Ramos (cell line): ENCODE data around the gene RHCG.

ENCODE experiments used
- in situ Hi-C: fragments of 300-500 bp; cut with MboI; formaldehyde crosslinking; loops from one replicate; pipeline ENCODE4 v1.14.3; 2022; ENCODE audit warnings: low sequenced_read_pairs; ENCODE audit not compliant: unreplicated experiment

Gene RHCG

DNA sequence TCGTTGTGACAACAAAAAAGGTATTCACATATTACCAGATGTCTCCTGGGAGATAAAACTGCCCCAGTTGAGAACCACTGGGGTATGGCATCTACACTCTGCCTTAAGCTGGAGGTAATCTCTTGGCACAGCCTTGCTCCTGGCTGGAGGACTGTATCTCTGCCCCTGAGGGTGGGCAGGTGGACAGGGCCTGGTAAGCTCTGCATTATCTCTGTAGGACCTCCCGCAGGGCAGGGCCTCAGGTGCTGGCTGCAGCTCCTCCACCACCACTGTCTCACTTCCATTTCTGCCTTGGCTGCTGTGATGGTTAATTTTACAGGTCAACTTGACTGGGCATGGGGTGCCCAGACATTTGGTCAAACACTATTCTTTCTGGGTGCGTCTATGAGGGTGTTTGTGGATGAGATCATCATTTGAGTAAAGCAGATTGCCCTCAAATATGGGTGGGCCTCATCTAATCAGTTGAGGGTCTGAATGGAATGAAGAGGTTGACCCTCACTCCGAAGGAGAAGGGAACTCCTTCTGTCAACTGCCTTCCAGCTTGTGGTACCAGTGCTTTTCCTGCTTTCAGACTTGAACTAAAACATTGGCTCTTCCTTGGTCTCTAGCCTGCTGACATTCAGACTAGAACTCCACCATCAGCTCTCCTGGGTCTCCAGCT, 9.8 kb upstream of the RHCG start:
- in situ Hi-C loops, result no loop called here

DNA sequence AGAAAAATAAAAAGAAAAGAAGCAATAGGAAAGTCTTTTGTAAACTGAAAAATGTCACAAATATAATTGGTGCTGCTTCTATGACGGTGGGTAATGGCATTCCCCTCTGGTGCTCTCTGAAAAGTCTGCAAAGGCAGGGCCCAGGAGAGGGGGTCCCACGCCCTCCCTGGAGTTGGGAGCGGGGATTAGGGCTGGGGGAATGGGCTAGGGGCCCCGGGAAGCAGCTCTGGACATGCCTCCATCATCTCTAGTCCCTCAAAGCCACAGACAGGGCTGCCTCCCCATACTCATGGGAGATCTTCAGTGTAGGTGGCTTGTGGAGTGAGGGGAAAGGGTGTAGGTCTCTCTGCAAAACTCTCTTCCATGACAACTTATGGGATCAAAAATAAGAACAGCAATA, 7.8 kb upstream of the RHCG start:
- in situ Hi-C loops, result no loop called here

DNA sequence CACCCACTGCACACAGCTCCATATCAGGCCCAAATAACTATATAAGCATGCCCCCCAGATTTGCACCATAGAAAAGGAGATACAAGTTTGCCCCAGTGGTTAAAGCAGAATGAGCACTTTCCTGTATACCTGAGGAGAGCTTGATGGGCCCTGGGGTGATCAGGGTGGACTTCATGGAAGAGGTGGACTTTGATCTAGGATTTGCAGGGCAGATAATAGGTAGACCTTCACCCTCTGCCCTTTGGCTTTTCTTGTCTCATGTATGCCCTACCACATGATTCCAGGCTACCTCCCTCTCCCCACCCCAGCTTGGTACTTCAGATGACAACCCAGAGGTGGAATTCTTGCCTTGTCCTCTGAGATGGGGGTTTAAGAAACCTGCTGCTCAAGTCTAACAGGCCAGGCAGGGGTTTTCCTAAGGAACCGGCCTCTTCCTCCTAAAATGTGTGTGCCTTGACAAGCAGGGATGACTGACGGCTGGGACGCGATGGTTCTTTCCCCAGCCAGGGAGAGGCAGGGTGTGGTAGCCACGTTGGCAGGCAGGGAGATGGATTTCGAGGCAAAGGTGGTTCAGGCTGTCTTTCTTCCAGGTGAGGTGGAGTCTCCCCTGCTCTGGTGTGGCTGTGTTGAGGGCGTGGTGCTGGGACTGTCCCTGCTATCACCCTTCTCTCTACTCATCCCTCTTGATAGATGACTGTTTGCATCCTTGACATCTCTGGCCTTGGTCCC, 6.6 kb upstream of the RHCG start:
- in situ Hi-C loops, result no loop called here

DNA sequence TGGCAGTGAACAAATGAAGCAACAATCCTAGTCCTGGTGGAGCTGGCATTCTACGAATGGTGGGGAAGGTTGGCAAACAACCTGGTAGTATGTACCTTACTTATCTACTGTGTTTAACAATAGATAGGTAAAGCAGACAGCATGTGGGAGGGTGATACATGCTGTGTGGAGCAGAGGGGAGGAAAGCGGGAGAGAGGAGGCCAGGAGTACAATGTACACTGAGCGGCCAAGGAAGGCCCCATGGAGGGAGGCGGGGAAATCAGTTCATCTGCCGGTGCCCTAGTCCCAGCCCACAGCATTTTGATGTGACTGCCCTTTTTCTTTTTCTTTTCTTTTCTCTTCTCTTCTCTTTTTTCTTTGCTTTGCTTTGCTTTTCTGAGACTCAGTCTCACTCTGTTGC, 5.3 kb upstream of the RHCG start:
- in situ Hi-C loops, result no loop called here

DNA sequence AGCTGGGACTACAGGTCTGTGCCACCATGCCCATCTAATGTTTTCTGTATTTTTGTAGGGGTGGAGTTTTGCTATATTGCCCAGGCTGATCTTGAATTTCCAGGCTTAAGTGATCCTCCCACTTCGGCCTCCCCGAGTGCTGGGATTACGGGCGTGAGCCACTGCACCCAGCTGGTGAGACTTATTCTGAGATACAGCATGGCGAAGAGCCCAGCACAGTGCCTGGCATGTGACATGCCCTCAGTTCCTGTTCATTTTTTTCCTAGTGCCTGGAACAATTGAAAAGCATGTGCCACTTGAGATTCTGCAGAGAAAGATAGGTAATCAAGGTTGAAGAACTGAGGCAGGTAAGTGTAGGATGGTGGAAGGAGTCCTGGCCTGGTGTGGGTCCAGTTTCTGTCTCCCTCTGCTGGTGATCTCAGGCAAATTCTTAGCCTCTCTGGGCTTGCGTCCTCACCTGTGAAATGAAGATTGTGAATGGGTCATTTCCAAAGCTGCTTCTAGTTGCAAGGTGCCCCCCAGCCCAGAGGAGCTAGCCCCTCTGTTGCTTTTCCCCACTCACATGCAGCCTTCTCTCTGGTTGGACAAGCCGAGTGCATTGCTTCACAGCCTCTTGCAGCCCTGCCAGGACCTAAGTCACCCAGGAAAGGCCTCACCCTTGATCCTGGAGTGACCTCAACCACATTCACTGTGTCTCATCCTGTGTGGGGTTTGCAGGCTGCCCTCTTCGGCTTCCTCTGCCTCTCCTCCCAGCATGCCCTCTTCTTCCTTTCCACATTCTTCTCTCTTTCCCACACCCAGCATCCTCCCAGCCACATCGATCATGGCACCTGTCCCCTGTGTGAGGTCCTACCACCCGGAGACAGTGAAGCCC, 4.3 kb upstream of the RHCG start:
- in situ Hi-C loops, result no loop called here

DNA sequence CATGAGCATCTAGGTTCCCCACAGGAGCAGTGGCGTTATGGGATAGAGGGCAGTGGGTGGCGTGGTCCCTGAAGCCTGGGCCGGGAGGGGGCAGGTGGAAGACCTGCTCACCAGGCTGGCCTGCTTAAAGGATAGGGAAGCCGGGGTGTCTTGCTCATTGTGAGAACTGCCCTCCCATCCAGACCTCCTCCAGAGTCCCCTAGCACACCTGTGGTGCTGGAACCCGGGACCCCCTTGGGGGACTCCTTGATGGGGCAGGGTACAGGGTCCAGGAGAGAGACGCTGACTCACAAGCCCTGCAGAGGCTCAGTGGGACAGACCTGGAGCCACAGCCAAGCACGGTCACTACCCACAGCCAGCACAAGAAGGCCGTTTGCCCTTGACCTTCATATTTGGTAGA, 2.8 kb upstream of the RHCG start:
- in situ Hi-C loops, result no loop called here

DNA sequence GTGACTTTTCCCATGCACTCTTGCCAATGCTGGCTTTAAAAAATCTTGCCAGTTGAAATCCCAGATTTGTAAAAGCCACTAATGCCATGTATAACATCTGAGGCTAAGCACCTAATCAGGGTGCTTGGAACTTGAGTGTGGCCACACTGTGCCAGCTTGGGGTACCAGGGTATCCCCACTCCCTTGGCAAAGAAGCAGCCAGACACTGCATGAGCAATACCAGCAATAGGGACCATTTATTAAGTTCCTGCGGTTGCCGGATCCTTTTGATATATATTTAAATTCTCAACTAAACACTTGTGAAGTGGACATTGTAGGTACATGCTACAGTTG, 2.2 kb upstream of the RHCG start:
- in situ Hi-C loops, result no loop called here

DNA sequence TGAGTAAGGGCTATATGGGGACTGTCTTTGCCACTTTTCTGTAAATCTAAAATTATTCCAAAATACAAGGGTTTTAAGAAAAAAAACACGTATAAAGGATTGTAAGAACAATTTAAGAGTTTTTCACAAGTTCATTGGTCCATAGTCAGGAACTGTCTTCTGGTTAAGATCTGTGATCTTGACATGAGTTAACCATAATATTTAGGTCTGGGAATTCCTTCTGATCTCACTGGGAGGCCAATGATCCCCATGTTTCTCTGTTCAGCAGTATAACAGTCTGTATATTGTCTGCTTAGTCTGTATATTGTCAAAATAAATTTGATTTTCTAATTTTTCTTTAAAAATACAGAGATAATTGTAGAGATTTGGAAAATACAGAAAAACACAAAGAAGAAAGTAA, 848 bp upstream of the RHCG start:
- in situ Hi-C loops, result no loop called here

DNA sequence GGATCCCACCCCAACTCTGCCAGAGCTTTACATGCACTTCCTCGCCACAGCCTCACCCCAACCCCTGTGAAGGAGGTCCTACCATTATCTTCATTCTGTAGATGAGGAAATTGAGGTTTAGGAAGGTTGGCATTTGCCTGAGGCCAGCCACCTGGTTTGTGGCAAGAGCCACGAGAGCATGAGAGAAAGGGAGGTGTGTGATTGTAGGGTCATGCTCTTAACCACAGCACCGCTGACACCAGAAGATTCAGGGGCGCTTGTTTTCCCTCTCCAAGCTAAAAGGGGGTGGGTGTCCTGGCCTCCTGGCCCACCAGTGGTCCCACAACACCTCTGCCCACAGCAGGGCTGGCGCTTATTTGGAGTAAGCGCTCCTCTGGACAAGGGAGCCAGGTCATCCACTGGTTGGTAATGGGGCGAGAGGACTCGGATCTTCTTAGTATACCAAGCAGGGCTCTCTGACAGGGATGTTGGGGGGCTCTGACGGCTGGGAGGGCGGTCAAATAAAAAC, 691 bp downstream of the RHCG start:
- in situ Hi-C loops, result no loop called here

DNA sequence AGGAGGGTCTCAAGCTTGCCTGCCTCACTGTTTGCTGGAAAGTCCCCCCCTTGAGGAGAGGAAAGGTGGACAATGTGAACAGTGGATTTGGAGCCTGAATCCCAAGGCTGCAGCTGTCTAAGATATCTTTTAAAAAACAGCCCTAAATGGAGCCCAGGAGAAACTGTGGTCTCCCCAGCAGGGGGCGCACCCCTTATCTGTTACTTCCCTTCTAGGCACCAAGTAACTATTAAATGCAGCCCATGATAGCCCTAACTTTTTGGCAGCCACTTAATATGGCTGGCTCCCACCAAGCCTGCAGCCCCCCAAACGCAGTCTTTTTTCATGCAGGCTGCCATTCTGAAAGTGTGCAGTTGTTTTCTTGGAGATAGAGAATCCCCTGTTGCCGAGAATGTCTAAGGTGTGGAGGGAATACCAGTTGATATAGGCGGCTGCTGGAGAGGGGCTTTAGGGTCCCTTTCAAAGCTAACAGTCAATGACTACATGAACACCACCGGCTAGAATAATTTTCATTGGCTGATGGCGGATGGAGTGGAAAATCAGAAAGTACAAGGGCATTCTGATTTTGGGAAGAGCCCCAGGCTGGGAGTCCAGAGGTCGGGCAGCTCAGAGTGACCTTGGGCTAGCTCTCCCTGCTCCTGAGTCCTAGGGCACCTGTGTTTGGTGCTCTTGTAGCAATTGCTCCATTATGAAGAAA, 1.3 kb downstream of the RHCG start:
- in situ Hi-C loops, result no loop called here

DNA sequence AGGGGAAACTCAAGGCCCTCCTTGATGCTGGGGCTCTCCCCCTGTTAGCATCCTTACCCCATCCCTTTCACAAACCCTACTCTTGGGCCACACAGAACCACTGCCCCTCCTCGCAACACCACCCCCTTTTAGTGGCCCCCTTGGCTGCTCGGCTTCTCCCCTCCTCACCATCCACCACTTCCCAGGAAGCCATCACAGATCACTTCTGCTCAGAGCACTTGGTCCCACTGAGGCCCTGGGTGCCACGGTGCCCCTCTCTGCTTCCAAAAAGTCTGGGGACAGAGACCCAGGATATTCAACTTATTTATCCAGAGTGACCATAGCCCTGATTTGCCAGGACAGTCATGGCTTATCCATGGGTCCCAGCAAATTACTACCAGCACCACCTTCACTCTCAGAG, 2.4 kb downstream of the RHCG start:
- in situ Hi-C loops, result no loop called here

DNA sequence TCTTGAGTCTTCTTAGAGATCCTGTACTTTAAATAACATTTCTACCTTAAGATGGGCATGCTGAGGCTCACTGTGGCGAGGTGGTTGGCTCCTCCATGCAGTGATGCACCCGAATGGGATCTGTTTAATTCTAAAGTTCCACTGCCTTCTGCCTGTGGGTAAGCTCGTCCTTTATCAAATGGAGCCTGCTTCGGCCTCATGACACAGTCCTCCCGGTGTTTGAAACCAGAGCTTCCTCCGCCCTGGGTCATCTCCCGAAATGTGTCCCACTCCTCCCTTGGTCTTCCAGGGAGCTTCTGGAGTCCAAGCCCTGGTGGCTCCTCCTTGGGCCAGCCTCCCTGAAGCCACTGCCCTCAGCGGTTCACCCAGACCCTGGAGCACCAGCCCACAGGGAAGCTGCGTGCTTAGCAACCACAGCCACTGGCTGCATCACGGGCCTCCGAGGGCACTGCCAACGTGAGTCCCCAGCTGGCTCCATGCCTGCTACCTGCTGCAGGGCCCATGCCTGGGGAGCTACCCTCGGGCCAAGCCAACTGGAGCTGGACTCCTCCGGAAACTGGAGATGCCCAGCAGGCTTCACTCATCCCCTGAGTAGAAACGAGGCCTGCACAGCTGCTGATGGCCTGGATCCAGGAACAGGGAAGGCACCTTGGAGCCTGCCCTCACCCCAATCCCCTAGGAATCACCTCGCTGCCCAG, 3.3 kb downstream of the RHCG start:
- in situ Hi-C loops, result no loop called here

DNA sequence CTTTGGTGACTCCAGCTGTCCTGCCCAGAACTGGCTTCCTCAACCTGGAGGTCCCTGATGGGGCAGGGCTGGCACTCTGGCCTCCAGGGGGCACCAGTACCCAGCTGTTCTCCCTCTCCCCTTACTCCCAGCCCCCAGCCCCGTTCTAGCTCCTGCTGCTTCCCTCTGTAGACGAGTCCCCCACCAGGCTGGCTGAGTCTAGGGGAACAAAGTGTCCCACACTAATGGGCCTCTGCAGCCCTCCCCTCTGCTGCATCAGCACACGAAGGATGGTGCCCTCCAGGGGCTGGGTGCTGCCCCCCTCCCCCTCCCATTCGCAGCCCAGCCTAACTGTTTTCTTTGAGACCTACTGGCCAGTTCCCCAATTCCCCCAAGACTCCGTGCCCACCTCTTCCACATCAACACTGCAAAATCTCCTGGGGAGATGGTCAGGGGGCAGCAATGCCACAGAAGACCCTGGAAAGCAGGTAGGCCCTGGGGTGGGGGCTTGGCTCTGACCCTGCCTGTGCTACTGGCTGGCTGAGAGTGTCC, 4.2 kb downstream of the RHCG start:
- in situ Hi-C loops, result no loop called here

DNA sequence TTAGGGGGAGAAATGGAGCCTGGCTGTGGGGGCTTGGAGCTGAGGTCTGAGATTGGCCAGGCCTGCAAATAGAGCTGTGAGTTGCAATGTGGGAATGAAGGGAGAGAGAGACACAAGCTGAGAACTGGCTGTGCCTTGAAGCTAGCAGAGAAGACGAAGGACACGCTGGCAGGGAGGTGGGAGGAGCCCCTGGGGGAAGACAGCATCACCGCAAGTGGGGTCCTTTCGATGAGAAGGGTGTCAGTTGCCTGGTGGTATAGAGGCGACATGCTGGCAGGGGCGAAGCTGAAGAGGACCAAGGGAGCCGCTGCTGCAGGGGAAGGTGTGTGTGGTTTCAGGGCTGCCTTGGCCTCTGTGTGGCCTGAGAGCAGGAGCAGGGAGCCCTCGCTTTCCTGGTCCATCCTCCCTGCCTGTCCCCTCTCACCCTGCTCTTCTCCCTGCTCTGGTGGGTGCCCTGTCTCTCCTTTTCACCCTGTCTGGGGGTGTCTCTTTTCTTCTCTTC, 5.5 kb downstream of the RHCG start:
- in situ Hi-C loops, result no loop called here

DNA sequence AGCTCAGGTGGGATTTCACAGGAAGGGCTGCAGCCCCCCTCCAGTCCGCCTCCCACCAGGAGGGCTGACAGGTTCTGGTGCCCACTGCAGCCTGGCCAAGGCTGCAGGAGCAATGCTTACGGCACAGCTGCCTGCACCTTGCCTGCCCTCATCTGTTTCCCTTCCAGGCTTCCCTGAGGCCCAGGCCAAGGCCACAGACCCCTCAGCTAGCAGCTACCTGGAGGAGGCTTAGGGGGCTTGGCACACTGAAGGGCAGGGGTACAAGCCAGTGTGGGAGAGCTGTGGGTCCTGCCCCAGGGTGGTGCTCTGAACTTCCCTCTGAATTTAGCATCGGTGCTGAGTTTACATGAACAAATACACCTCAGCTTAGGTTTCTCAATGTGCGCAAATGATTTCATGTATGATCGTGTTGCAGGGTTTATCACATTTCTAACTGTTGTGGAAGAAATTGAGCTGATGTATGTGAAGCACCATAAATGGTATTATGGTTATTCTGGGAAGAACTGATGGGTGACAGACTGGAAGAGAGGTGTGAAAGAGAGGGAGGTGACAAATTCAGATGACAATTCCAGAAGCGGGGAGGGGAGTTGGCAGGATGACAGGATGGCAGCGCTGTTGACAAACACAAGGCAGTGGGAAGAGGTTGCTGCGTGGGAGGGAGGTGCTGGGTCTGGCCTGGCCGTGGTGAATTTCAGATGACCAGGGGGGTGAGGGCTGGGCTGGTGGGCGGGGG, 6.1 kb downstream of the RHCG start:
- in situ Hi-C loops, result no loop called here

DNA sequence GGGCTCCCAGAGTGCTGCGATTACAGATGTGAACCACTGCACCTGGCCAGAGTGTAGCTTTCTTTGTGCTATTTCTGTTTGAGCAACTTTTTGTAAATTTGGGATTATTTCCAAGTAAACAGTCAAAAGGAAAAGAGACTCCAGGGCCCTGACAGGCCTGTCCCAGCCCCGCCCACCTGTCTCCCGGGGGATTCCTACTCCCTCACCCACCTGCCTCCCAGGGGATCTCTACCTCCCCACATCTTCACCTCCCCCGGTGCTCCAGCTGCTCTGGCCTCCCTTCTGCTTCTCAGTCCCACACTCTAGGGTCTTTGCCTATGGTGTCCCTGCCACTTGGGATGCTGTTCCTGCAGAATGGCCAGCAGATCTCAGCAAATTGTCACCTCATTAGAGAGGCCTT, 7.0 kb downstream of the RHCG start:
- in situ Hi-C loops, result no loop called here

DNA sequence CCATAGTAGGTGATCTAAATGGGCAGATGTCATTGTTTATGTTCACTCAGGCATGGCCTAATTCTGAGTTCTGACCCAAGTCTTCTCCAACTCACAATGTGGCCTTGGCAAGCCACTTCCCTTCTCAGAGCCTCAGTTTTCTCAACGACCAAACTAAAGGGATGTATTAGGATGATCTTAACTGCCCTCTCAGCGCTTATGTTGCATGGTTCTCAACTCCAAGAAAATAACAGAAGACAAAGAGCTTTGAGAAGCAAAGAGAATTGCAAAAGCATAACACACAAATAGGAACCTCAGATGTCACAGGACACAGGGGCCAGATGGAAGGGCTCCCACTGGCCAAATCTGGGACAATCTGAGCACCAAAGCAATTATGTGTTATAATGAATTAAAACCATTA, 8.6 kb downstream of the RHCG start:
- in situ Hi-C loops, result no loop called here

DNA sequence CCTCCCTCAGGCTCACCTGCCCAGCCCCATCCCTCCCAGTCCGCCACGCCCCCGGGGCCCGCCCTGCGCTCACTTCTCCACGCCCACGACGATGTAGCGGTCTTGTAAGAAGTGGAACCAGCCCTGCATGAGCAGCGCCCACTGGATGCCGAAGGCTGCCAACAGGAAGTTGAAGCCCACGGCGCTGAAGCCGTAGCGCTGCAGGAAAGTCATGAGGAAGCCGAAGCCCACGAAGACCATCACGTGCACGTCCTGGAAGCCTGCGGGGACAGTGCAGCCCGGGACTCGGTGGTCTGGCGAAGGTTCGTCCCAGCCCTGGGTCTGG, 9.7 kb downstream of the RHCG start:
- in situ Hi-C loops, result no loop called here

DNA sequence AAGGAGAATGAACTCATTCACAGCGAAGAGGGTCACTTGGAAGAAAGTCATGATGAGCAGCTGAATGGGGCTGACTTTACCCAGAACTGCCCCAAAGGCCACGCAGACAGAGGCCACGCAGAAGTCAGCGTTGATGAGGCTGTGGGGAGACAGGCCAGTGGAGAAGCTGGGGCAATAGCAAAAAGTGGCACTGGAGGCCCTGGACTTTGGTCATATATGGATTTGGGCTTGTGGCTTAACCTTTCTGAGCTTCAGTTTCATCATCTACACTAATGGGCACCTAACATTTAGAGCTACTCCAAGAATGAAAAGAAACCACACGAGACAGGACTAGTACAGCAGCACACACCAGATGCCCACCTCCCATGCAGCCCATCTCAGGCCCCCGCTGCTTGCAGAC, 13.3 kb downstream of the RHCG start:
- in situ Hi-C loops, result no loop called here
